Natural killer cell (primary cell): ENCODE results near the gene INPP5K. TPM values are rescaled to one million over a fixed set of nuclear protein-coding genes. Genes with fewer than 3 reads are reported as not detected.
"Not testable (repeated sequence)": the region's sequence is repeated elsewhere in the genome, so short reads cannot be mapped to it uniquely, and the experiment has no call there.

Experiments used
- ATAC-seq, 3 donors: fragments of 150-1000 bp in 2 of 3; fragments of 200-7000 bp in 1 of 3; cut with Tn5 transposase; 1 replicate in 1 of 3; 2 replicates in 2 of 3; pipeline ENCODE4 v1.10.0; 2021; ENCODE audit warnings: mild to moderate bottlenecking in 2 of 3, moderate library complexity in 2 of 3
- DNase-seq, 2 donors: peaks; one replicate each; pipeline versions ENCODE4 v3.0.0 to v3.0.0-alpha.2; 2013 to 2021; ENCODE audit warnings: mixed read lengths in 1 of 2
- H3K27ac ChIP-seq: one replicate; pipeline ENCODE4 v1.5.1; 2013; ENCODE audit warnings: mild to moderate bottlenecking, low read length
- H3K27me3 ChIP-seq: one replicate; pipeline ENCODE4 v1.6.1; 2013; ENCODE audit warnings: low read length; ENCODE audit not compliant: control insufficient read depth, insufficient read depth
- H3K36me3 ChIP-seq: one replicate; pipeline ENCODE4 v1.6.1; 2013; ENCODE audit warnings: low read length; ENCODE audit not compliant: control insufficient read depth, insufficient read depth
- H3K4me1 ChIP-seq: one replicate; pipeline ENCODE4 v1.6.1; 2013; ENCODE audit warnings: low read length; ENCODE audit not compliant: control insufficient read depth, insufficient read depth
- H3K4me3 ChIP-seq: one replicate; pipeline ENCODE4 v1.5.1; 2013; ENCODE audit warnings: low read length
- H3K9me3 ChIP-seq: one replicate; pipeline ENCODE4 v1.6.1; 2013; ENCODE audit warnings: low read length; ENCODE audit not compliant: control insufficient read depth, insufficient read depth
- H3K27ac Mint-ChIP-seq, 2 donors: one replicate each; pipeline ENCODE4 v1.8.0; 2022; ENCODE audit warnings: mild to moderate bottlenecking in 2 of 2, mixed read lengths in 2 of 2, moderate library complexity in 1 of 2
- H3K27me3 Mint-ChIP-seq, 2 donors: one replicate each; pipeline ENCODE4 v1.8.0; 2022; ENCODE audit warnings: low read depth in 2 of 2, mixed read lengths in 2 of 2
- H3K36me3 Mint-ChIP-seq: one replicate; pipeline ENCODE4 v1.8.0; 2022; ENCODE audit warnings: mixed read lengths
- H3K4me1 Mint-ChIP-seq, 2 donors: one replicate each; pipeline ENCODE4 v1.8.0; 2022; ENCODE audit warnings: mixed read lengths in 2 of 2
- H3K4me3 Mint-ChIP-seq: one replicate; pipeline ENCODE4 v1.8.0; 2022; ENCODE audit warnings: mild to moderate bottlenecking, moderate library complexity, mixed read lengths
- H3K9me3 Mint-ChIP-seq, 2 donors: one replicate each; pipeline ENCODE4 v1.8.0; 2022; ENCODE audit warnings: mixed read lengths in 2 of 2
- WGBS: methylation state at CpG from one replicate; pipeline ENCODE4 v1.1.7; 2013; ENCODE audit warnings: missing lambda C conversion rate; ENCODE audit not compliant: insufficient coverage; 5-methylcytosine and 5-hydroxymethylcytosine counted together
- intact Hi-C: fragments of 100-400 bp; cut with micrococcal nuclease; formaldehyde crosslinking; loops from one replicate; pipeline ENCODE4 v1.14.2; 2022
- total RNA-seq, 4 donors: library from RNA; stranded (reverse); fragments of 120-200 nt in 1 of 4; gene quantifications; one replicate each; pipeline versions ENCODE4 v1.2.3 to v1.2.4, GENCODE V29; 2013 to 2022
- TF ChIP-seq, protein P1 (sequence below): fragments of 200-600 bp; IDR thresholded peaks from one replicate; pipeline ENCODE4 v1.8.0; 2022; ENCODE audit warnings: antibody characterized with exemption

The INPP5K gene
- total RNA-seq, 3 donors from 2014 or later (not counting 1 experiment from before 2014, with no cell fraction given): 278 to 317 (median 292) TPM

DNA sequence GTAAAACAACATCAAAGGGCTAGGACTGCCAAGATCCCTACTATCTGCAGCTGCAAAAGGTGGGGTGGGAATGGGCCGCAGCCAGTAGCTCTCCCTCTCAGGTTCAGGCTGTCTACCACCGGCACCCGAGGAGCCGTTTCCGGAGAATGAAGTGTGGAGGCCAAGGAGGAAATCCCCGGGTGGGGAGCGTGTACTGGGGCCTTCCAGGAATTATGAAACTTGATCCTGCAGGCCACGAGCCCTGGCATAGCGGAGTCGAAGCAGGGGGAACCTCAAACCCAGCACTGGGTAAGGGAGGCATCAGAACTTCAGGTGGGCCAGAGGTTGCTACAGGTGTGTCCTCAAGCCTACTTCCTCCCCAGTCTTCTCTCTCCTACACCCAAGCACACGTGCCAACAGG lies 5.1 kb downstream of the INPP5K start:
- Mint-ChIP-seq H3K27me3 (no peaks in the 10 kb centered on the region), H3K36me3 (no peaks in the 10 kb centered on the region), H3K4me3 (no peak overlapping the region), H3K9me3 (no peaks in the 10 kb centered on the region), H3K27ac (no peak overlapping the region), H3K4me1 (peaks cover 11 to 30% of the 10 kb centered on the region in 2 donors)
- TF ChIP-seq, protein P1, sequence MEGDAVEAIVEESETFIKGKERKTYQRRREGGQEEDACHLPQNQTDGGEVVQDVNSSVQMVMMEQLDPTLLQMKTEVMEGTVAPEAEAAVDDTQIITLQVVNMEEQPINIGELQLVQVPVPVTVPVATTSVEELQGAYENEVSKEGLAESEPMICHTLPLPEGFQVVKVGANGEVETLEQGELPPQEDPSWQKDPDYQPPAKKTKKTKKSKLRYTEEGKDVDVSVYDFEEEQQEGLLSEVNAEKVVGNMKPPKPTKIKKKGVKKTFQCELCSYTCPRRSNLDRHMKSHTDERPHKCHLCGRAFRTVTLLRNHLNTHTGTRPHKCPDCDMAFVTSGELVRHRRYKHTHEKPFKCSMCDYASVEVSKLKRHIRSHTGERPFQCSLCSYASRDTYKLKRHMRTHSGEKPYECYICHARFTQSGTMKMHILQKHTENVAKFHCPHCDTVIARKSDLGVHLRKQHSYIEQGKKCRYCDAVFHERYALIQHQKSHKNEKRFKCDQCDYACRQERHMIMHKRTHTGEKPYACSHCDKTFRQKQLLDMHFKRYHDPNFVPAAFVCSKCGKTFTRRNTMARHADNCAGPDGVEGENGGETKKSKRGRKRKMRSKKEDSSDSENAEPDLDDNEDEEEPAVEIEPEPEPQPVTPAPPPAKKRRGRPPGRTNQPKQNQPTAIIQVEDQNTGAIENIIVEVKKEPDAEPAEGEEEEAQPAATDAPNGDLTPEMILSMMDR: no peak
- no peak overlapping the region for H3K4me3 ChIP-seq
- ATAC-seq (no peak), DNase-seq (no peak)
- intact Hi-C loops: no loop called here
- no peaks in the 10 kb centered on the region for H3K27me3 ChIP-seq
- H3K27ac ChIP-seq: no peak overlapping the region
- WGBS: 90% methylated on average over 11 of the region's 11 CpGs
- peaks cover 17% of the 10 kb centered on the region for H3K4me1 ChIP-seq
- peaks cover 53% of the 10 kb centered on the region for H3K36me3 ChIP-seq
- H3K9me3 ChIP-seq: no peaks in the 10 kb centered on the region

DNA sequence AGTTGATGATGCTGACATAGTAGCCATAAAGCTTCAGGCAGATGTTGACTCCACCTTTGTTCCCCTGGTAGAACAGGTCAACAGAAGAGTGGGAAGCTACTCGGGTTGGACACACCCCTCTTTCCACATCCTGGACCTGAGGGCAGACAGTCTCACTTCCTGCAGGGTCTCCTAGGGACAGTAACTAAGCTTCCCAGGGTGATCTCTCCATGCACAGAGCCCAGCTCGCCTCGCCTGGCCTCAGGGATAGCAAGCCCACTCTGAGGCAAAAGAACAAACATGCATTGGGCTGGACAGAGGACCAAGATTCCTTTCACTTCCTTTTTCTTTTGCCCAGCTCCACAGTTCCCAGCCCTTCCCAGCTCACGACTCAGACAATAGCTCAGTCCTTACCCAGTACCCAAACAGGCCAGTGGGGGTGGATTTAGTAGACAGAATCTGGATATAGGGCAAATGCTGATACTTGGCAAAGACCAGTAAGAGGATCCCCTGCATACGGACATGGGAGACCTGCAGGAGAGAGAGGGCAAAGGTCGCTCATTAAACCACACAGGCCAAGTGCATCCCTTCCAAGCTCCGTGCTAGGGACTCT lies 7.0 kb downstream of the INPP5K start:
- no peak for DNase-seq
- H3K4me3 ChIP-seq: no peak overlapping the region
- H3K36me3 ChIP-seq: peaks cover 62% of the 10 kb centered on the region
- H3K27ac Mint-ChIP-seq: no peak overlapping the region
- H3K9me3 Mint-ChIP-seq: no peaks in the 10 kb centered on the region
- ATAC-seq: no peak
- H3K4me1 Mint-ChIP-seq: peaks cover 0 to 19% of the 10 kb centered on the region in 2 donors
- no peaks in the 10 kb centered on the region for H3K27me3 Mint-ChIP-seq
- no peaks in the 10 kb centered on the region for H3K27me3 ChIP-seq
- TF ChIP-seq, protein P1: no peak
- H3K4me3 Mint-ChIP-seq: no peak overlapping the region
- no peaks in the 10 kb centered on the region for H3K36me3 Mint-ChIP-seq
- H3K27ac ChIP-seq: no peak overlapping the region
- intact Hi-C loops: no loop called here
- H3K4me1 ChIP-seq: no peaks in the 10 kb centered on the region
- H3K9me3 ChIP-seq: no peaks in the 10 kb centered on the region
- 86% methylated on average over 6 of the region's 7 CpGs for WGBS

DNA sequence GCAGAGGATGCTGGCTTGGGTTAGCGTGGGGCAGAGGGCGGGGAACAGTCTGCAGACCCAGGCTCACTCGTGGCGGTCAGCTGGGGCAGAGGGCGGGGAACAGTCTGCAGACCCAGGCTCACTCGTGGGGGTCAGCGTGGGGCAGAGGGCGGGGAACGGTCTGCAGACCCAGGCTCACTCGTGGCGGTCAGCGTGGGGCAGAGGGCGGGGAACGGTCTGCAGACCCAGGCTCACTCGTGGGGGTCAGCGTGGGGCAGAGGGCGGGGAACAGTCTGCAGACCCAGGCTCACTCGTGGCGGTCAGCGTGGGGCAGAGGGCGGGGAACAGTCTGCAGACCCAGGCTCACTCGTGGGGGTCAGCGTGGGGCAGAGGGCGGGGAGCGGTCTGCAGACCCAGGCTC lies 7.7 kb downstream of the INPP5K start:
- H3K4me3 ChIP-seq, H3K27me3 ChIP-seq, H3K4me3 Mint-ChIP-seq, ATAC-seq, H3K4me1 ChIP-seq, H3K9me3 ChIP-seq, H3K27me3 Mint-ChIP-seq, H3K27ac Mint-ChIP-seq, H3K27ac ChIP-seq, H3K36me3 Mint-ChIP-seq, H3K9me3 Mint-ChIP-seq, intact Hi-C loops, DNase-seq: not testable (repeated sequence)
- WGBS: 95% methylated on average over 25 of the region's 25 CpGs
- H3K36me3 ChIP-seq: peaks cover 65% of the 10 kb centered on the region
- peaks cover 0 to 19% of the 10 kb centered on the region in 2 donors for H3K4me1 Mint-ChIP-seq

DNA sequence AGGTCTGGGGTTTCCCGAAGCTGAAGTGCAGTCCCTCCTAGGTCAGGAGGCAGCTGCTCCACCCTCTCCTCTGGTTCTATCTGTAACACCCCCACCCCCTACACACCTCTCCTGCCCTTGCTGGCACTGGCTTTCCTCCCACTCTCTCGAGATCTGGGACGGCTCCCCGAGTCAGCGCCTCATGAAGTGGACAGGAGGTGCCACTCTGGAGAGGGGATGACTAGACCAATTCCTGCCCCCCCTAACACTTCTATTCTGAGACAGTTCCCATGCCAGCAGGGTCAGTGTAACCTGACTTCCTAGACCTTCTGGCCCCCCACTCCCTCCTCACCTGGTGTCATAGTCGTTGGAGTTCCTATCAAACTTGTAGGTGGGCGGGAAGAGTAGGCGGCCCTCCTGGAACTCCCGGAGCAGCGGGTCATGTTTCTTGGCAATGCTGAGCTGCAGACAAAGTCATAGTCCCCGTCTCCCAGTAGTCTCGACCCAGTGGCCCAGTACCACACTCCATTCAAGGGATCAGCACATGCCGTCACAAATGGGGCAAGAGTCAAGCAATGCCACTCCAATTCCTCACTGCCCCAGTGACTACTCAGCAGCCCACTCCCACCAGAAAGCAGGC lies 9.7 kb downstream of the INPP5K start:
- Mint-ChIP-seq H3K27ac (no peak overlapping the region), H3K4me1 (peaks cover 0 to 14% of the 10 kb centered on the region in 2 donors), H3K4me3 (no peak overlapping the region), H3K36me3 (no peaks in the 10 kb centered on the region), H3K9me3 (no peaks in the 10 kb centered on the region), H3K27me3 (no peaks in the 10 kb centered on the region)
- intact Hi-C loops: no loop called here
- Histone ChIP-seq H3K4me3 (no peak overlapping the region), H3K4me1 (no peaks in the 10 kb centered on the region), H3K36me3 (peaks cover 50% of the 10 kb centered on the region), H3K27ac (no peak overlapping the region), H3K27me3 (no peaks in the 10 kb centered on the region), H3K9me3 (no peaks in the 10 kb centered on the region)
- no peak for DNase-seq
- ATAC-seq: no peak
- TF ChIP-seq, protein P1: no peak
- WGBS: 97% methylated on average over 13 of the region's 13 CpGs
